Measurements from ENCODE around the gene ZXDC.

DNA sequence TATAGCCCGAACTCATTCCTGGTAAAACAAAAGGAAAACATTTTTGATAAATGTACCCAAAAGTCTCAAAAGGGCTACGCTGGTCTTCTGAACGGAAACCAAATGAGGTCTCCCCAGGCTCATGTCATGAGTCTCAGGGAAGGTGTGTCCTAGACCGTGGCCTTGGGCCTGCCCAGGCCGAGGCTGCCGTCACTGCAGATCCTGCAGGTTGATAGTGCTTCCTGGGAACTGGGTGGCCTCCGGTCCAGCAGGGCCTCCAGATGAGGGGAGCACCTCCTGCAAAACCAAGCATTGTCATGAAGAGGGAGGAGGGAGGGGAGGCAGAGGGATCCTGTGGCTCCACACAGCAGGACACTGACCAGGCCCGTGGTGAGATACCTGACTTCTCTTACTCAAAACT lies 37.5 kb downstream of the ZXDC start:
- TF ChIP-seq EZH2 (IDR thresholded peaks at IDR 0.05) (no peak), POLR2AphosphoS5 (IDR thresholded peaks at IDR 0.05; ENCODE audit: borderline replicate concordance, low read depth, low read length) (no peak)

Data from SK-N-MC (cell line).